Thyroid gland (tissue), 4 donors: ENCODE measurements around the gene GATA3.

Experiments used
- POLR2A ChIP-seq, 2 donors: fragments of 450-650 bp; IDR thresholded peaks; one replicate each; pipeline ENCODE4 v1.6.1; 2017; ENCODE audit warnings: antibody characterized with exemption in 2 of 2, mild to moderate bottlenecking in 2 of 2, moderate library complexity in 1 of 2
- TF ChIP-seq, protein P1 (sequence below), 6 experiments: fragments of 200-600 bp in 3 of 6; fragments of 450-650 bp in 3 of 6; sonication (generic) in 3 of 6; IDR thresholded peaks; one replicate each; pipeline ENCODE4 v1.5.1; 2016 to 2019; ENCODE audit warnings: antibody characterized with exemption in 6 of 6, mild to moderate bottlenecking in 2 of 6, inconsistent platforms in 1 of 6, moderate library complexity in 1 of 6

DNA sequence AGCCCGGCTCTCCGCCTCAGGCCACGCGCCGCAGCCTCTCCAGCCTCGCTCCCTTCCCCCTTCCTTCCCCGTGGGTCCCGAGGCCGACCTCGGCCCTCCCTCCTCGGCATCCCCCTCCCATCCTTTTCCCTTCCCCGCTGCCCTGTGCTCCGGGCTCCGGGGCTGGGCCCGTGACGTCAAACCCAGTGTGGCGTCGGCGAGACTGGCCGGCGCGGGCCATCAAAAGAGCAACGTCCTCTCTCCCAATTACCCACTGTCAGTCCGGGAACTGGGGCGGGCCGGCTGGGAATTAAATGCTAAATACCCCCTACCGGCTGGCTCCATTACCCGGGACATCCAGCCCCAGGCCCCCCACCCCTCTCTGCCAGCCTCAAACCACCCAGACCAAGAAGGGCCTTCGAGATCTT is 2.6 kb upstream of the GATA3 start:
- TF ChIP-seq, protein P1, sequence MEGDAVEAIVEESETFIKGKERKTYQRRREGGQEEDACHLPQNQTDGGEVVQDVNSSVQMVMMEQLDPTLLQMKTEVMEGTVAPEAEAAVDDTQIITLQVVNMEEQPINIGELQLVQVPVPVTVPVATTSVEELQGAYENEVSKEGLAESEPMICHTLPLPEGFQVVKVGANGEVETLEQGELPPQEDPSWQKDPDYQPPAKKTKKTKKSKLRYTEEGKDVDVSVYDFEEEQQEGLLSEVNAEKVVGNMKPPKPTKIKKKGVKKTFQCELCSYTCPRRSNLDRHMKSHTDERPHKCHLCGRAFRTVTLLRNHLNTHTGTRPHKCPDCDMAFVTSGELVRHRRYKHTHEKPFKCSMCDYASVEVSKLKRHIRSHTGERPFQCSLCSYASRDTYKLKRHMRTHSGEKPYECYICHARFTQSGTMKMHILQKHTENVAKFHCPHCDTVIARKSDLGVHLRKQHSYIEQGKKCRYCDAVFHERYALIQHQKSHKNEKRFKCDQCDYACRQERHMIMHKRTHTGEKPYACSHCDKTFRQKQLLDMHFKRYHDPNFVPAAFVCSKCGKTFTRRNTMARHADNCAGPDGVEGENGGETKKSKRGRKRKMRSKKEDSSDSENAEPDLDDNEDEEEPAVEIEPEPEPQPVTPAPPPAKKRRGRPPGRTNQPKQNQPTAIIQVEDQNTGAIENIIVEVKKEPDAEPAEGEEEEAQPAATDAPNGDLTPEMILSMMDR (IDR thresholded peaks at IDR 0.05): no peak
- TF ChIP-seq POLR2A (IDR thresholded peaks at IDR 0.05): no peak
